ENCODE data around the gene RIC1.

Gene RIC1

DNA sequence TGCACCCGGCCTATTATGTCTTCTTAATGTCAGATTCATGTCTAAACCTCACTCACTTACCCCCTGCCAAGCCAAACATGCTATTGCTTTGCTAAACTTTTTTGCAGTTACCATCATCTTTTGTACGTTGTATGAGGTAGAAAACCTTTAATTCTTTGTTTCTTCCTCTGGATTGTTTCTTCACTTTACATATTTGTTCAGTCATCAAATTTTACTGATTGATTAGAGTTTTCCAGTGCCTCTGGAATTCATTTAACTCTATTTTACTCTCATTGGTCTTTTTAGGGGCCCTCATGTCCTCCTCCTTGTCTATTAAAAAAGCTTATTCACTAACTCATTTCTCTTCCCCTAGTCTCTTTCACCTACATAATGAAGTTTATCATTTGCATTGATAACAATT is 67.0 kb downstream of the RIC1 start:
- H3K4me3 ChIP-seq (ENCODE audit: low read length): no peak overlapping the region
- no peak for DNase-seq (ENCODE audit: low read depth)
- TF ChIP-seq, protein P1, sequence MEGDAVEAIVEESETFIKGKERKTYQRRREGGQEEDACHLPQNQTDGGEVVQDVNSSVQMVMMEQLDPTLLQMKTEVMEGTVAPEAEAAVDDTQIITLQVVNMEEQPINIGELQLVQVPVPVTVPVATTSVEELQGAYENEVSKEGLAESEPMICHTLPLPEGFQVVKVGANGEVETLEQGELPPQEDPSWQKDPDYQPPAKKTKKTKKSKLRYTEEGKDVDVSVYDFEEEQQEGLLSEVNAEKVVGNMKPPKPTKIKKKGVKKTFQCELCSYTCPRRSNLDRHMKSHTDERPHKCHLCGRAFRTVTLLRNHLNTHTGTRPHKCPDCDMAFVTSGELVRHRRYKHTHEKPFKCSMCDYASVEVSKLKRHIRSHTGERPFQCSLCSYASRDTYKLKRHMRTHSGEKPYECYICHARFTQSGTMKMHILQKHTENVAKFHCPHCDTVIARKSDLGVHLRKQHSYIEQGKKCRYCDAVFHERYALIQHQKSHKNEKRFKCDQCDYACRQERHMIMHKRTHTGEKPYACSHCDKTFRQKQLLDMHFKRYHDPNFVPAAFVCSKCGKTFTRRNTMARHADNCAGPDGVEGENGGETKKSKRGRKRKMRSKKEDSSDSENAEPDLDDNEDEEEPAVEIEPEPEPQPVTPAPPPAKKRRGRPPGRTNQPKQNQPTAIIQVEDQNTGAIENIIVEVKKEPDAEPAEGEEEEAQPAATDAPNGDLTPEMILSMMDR (conservative IDR thresholded peaks at IDR 0.05; ENCODE audit: low read length): no peak

DNA sequence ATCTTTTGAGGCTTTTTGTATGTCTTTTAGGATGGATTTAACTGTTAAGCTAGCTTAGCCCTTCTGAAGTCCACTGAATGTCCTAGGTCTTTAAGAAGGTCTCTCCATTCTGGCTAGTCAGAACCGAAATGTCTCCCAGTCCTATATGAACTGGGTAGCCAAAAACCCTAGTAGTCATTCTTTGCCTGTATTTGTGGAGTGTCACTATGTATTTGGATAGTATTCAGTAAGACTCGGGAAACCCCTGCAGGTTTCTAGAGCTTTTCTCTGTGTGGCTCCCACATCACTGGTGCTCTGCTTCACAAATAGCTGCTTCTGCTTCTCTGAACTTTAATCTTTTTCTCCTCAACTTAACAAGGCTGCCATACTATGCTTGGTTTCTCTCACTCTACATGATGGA is 68.0 kb downstream of the RIC1 start:
- H3K4me3 ChIP-seq (ENCODE audit: low read length): no peak overlapping the region
- TF ChIP-seq, protein P1 (conservative IDR thresholded peaks at IDR 0.05; ENCODE audit: low read length): no peak
- no peak for DNase-seq (ENCODE audit: low read depth)

DNA sequence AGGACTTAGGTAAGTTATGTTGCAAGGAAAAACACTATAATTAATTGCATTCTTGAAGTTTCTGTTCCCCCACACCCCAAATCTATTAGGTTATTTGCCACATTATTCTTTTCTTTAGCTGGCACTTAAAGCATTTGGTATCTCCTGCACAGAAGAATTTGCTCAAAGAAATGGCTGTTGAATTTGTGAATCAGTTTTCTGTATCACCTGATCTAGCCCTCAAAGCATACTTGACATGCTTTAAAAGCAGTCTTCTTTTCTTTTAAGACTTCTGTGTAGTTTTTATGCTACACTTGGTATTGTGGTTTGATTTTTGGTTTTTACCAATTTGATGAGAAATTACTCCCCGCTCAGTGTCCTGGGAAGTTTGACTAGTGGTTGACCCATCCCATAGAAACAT is 69.1 kb downstream of the RIC1 start:
- no peak overlapping the region for H3K4me3 ChIP-seq (ENCODE audit: low read length)
- TF ChIP-seq, protein P1 (conservative IDR thresholded peaks at IDR 0.05; ENCODE audit: low read length): no peak
- no peak for DNase-seq (ENCODE audit: low read depth)

DNA sequence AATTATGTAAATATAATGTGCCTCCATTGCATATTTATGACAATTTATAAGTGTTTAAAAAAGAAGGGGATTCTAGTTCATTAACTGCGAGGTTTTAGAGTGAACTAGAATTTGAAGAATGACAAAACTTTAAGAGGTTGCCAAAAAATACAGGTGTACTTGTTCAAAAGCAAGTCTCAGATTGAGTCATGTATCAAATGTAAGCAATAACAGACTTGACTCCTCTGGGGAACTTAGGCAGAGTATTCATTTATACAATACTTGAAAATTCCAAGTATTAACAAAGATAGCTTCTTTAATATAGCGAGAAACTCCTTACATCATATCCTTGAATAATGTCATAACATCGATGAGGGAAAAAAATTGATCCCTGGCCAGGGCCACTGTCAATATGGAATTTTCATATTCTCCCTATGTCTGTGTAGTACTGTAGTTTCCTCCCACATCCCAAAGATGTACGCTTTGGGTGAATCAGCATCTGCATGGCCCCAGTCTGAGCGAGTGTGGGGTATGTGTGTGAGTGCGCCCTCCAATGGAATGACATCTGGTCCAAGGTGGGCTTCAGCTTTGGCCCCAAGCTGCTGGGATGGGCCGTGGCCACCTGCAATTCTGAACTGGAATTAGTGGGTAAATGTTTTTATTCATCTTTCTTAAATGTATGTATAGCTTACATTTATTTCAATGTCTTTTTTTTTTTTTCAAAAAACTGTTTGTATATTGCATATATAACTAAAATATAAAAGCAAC is 70.1 kb downstream of the RIC1 start:
- TF ChIP-seq, protein P1 (conservative IDR thresholded peaks at IDR 0.05; ENCODE audit: low read length): no peak

DNA sequence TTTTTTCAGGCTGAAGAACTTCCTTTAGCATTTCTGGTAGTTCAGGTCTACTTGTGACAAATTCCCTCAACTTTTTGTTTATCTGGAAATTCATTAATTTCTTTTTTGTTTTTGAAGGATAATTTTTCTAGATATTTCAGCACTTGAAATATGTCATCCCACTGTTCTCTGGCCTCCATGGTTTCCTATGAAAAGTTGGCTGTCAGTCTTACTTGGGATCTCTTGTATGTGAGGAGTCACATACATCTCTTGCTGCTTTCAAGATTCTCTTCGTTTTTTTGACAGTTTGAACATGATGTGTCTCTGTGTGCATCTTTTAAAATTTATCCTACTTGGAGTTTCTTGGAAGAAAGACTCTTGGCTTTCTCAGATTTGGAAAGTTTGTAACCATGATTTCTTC is 79.5 kb downstream of the RIC1 start:
- TF ChIP-seq, protein P1 (conservative IDR thresholded peaks at IDR 0.05; ENCODE audit: low read length): no peak
- DNase-seq (ENCODE audit: low read depth): no peak

More for the DNA sequence above, 70.1 kb downstream of the RIC1 start:
- peak; percentile 45 for DNase-seq (ENCODE audit: low read depth)
- H3K4me3 ChIP-seq (ENCODE audit: low read length): no peak overlapping the region

DNA sequence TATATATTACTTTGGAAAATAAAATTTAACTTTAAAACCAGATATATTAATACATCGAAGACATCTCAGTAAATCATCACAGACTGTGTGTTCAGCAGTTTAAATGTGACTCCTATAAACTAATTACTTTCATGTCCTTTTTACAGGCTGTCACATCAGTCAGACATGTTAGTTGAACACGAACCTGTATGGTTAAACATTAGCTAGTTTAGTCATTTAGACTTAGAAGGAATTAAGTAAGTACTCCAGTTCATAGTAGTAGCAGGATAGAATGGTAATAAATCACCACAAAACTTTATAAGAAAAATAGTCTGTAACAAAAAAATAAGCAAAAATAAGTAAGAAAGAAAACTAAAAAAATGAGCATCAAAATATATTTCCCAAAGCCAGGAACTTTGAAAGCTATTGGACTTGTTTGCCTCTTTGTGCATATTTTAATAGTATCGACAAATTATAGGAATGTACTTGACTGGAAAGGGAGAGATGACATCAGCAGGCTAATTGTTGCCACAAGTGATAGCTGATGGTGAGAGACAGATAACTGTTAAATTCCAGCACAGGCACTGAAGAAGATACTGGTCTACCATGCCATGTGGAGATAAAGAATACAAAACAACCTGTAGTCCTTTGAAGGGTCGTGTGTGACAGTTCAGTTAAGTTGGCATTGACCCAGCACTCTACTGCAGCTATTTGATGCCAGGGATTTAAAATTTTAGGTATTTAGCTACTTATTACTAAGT is 83.9 kb downstream of the RIC1 start:
- TF ChIP-seq, protein P1 (conservative IDR thresholded peaks at IDR 0.05; ENCODE audit: low read length): no peak
- no peak for DNase-seq (ENCODE audit: low read depth)

More for the DNA sequence above, 79.5 kb downstream of the RIC1 start:
- no peak overlapping the region for H3K4me3 ChIP-seq (ENCODE audit: low read length)

More for the DNA sequence above, 83.9 kb downstream of the RIC1 start:
- no peak overlapping the region for H3K4me3 ChIP-seq (ENCODE audit: low read length)
